GM19468 (cell line): ENCODE results near the gene ADAP1.

Source experiments
- ATAC-seq: cut with Tn5 transposase; IDR thresholded peaks from one replicate; pipeline ENCODE4 v1.9.1; 2021; ENCODE audit warnings: mild to moderate bottlenecking, moderate library complexity, moderate number of reproducible peaks; ENCODE audit not compliant: unreplicated experiment; ENCODE audit errors: extremely low read depth

The ADAP1 gene

DNA sequence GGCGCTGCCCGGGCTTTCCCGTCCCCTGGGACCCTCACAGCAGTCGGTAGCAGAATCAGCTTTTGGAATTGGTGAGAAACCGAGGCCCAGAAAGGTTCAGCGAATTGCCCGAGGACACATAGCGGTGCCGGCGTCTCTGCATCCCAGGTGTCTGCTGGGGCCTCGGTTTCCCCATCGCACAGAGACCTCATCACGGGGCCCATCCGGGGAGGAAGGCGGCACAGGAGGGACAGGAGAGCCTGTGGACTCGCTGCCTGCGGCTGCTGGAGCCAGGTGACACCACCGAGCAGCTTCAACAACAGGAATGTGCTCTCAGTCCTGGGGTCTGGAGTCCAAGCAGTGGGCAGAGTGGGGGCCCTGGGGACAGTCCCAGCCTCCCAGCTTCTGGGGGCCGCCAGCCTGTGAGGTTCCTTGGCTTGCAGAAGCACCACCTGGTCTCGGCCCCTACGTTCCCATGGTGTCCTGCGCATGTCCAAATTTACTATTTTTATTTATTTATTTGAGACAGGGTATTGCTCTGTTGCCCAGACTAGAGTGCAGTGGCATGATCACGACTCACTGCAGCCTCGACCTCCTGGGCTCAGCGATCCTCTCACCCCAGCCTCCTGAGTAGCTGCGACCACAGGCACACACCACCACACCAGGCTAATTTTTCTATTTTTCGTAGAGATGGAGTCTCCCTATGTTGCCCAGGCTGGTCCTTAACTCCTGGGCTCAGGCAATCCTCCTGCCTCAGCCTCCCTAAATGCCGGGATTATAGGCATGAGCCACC is 21.4 kb upstream of the ADAP1 start:
- ATAC-seq = no peak

DNA sequence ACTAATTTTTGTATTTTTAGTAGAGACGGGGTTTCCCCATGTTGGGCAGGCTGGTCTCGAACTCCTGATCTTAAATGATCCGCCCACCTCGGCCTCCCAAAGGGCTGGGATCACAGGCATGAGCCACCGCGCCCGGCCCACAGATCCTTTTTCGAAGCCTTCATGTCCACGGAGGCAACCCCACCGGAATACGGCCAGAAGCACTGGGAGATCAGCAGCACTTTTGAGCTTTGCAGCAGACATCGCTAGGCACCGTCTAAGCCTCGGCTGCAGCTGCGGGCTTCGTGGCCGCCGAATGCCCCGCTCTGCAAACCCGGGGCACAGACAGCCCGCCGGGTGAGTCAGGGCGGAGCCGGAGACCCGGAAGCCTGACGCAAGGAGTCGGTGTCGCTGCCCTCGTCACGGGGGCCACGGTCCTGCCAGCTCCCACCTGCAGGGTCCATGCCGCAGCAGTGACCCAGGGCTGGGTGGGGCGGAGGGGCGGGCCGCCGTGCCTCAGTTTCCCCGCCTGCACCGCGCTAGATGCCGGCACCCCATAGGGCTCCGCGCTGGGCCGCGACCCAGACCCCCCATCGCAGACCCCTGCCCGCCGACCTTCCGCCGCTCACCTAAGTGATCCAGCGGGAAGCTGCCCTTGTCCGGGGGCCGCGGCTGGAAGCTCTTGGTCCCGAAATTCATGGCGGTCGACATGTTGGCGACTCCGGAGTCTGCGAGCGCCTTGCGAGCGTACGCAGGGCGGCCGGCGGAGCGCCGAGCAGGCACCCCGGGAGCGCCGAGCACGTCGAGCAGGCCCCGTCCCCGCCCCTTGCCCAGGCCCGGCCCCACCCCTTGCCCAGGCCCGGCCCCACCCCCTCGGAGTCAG is 20.6 kb upstream of the ADAP1 start, which contains the start of gene COX19:
Gene COX19, minus strand, starts transcription at position 730 of the 862 bp plus-strand sequence. Its CDS starts 40 bp downstream, at position 690.
- ATAC-seq = no peak

GRCh38 chr7:974172-974571 is 19.7 kb upstream of the ADAP1 start:
- no peak for ATAC-seq

- no peak for ATAC-seq
Measured at GRCh38 chr7:973312-973711, 18.8 kb upstream of the ADAP1 start.

GRCh38 chr7:972676-973309 is 18.3 kb upstream of the ADAP1 start:
- ATAC-seq = no peak

DNA sequence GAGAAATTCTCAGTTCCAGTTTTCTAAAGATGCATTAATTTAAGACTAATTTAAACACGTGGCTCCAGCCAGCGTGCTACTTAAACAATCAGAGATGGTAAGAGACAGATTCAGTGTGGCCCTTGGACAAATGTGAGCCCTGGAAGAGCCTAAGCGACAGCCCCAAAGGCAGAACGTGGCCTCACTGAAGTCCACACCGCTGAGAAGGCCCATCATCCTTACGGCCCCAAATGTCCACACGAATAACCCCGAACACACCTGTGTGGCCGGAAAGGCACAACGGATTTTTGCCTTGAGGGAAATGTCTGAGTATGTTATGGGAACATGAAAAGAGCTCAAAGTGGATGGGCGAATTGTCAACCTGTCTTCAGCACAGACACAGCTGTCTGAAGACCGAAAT is 17.6 kb upstream of the ADAP1 start:
- no peak for ATAC-seq

DNA sequence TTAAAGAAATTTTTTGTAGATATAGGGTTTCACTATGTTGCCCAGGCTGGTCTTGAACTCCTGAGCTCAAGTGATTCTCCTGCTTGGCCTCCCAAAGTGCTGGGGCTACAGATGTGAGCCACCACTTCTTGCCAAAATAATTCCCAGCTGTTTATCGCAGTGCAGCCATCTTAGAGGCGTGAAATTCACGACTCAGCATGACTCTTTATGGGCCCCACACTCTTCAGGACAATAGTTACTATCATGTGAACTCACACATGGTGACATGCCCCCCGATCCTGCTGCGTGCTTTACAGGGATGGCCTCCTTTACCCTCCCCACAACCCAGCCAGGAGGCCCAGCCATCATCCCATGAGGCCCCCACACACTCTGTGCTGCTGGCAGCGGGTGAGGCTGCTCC is 16.3 kb upstream of the ADAP1 start:
- ATAC-seq = no peak

DNA sequence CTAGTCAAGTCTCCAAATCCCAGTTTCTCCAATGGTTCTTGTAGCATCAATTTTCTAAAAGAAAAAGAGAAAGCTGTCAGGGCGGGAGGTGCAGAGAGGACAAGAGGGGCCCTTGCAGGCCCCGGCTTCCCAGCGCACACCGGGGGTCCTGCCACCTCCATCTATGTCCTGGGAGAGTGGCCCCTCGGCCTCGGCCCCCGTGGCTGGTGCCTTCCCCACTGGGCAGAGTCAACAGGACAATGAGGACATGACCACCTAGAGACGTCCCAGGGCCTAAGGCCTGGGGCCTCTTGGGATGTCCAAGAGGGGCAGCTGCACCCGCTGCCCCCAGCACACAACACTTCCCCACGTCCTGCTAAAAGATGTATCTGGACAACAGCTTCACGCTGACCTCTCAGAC is 14.9 kb upstream of the ADAP1 start:
- ATAC-seq = no peak

DNA sequence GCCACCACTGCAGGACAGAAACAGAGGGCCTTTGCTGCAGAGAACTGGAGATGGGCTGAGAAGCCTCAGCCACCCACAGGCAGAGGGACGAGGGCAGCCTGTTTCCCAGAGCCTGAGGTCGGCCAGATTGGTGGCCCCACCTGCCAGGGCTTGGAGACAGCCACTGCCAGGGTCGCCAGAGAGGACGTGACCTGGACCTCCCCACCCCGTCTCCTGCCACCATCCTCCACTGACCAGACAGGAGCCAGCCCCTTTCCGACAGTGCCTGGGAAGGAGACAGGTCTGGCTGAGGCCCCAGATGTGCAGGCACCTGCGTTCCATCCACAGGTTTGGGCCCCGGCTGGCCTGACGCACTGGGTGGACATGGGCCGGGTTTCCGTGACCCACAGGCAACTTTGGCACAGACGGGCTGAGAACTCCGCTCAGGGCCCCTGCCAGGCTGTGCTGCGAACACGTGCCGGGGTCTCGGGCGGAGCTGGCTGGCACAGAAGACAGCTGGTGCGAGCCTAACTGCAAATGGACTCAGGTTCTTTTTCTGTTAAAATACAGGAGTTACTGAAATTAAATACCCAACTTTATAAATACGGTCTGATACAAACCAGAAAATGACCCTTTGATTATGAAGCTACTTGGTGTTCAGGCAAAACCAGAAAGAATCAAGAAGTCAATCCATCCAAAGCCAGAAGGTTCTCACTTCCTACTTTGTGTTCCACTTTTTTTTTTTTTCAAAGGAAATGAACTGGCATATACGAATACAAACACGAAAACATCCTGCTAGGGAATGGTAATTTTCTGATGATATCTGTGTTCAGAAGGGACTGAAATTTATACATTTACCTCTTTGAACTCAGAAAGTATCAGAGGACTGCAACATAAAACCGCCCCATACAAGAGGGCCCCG is 14.0 kb upstream of the ADAP1 start:
- ATAC-seq = no peak

- ATAC-seq = no peak
Measured at GRCh38 chr7:967361-968082, 13.0 kb upstream of the ADAP1 start.

DNA sequence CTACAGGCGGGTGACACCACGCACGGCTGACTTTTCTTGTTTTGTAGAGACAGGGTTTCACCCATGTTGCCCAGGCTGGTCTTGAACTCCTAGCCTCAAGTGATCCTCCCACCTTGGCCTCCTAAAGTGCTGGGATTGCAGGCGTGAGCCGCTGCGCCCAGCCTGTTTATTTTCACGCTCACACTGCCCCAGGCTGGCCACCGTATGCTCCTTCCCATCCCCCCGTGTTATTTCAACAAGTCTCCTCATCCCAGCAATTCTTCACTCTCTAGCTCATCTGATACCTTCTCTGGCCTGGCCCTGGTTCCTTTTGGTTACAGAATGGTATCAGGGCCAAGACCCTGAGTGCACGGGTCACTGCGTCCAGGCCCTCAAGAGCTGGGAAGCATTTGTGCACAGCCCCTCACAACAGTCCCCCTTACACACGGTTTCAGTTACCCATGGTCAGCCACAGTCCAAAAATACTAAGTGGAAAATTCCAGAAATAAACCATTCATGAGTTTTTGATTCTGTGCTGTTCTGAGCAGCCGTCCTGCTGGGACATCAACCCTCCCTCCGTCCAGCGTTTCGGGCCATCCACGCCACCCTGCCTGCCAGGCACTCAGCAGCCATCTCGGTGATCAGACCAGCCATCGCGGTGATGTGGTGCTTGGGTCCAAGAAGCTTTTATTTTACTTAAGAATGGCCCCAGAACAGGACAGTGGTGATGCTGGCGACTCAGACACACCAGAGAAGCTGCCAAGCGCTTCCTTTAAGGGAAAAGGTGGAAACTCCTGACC is 12.0 kb upstream of the ADAP1 start:
- ATAC-seq = no peak

GRCh38 chr7:964401-965231 is 10.1 kb upstream of the ADAP1 start:
- ATAC-seq = no peak

- ATAC-seq = no peak
Measured at GRCh38 chr7:963236-964078, 9.0 kb upstream of the ADAP1 start.

- ATAC-seq = no peak
Measured at GRCh38 chr7:962401-963081, 8.1 kb upstream of the ADAP1 start.

- ATAC-seq = no peak
Measured at GRCh38 chr7:961546-962400, 7.3 kb upstream of the ADAP1 start.
